ENCODE data around the gene MAX.

The MAX gene

GRCh38 chr14:65072937-65073336, 29.4 kb downstream of the MAX start:
- Histone ChIP-seq H3K4me3 (ENCODE audit: extremely low read depth, insufficient read depth, low read length, poor library complexity, severe bottlenecking) (no peak overlapping the region), H3K36me3 (ENCODE audit: control insufficient read depth, insufficient read depth, low read length) (peaks cover 60% of the 10 kb centered on the region), H3K4me1 (ENCODE audit: control insufficient read depth, insufficient read depth, low read length, poor library complexity, severe bottlenecking) (no peaks in the 10 kb centered on the region), H3K9me3 (ENCODE audit: control insufficient read depth, low read length) (no peaks in the 10 kb centered on the region), H3K27ac (ENCODE audit: low read depth, low read length, severe bottlenecking) (no peak overlapping the region)
- WGBS, 2 experiments (ENCODE audit: insufficient coverage in 2 of 2), result no CpG with 5 or more reads among the region's 1 CpG

- no peaks in the 10 kb centered on the region for H3K9me3 ChIP-seq (ENCODE audit: control insufficient read depth, low read length)
- 94 to 97% methylated on average over 3 to 4 of the region's 6 CpGs for WGBS, 2 experiments (ENCODE audit: insufficient coverage in 2 of 2)
- H3K36me3 ChIP-seq (ENCODE audit: control insufficient read depth, insufficient read depth, low read length), result peaks cover 57% of the 10 kb centered on the region
Observed at GRCh38 chr14:65072256-65072655, 30.1 kb downstream of the MAX start.

GRCh38 chr14:65071544-65071943, 30.8 kb downstream of the MAX start:
- WGBS, 2 experiments (ENCODE audit: insufficient coverage in 2 of 2), result 94% methylated on average over 2 of the region's 3 CpGs; no CpG with 5 or more reads in 1 of the 2 experiments
- H3K27ac ChIP-seq (ENCODE audit: low read depth, low read length, severe bottlenecking), result no peak overlapping the region
- H3K9me3 ChIP-seq (ENCODE audit: control insufficient read depth, low read length), result no peaks in the 10 kb centered on the region
- peaks cover 50% of the 10 kb centered on the region for H3K36me3 ChIP-seq (ENCODE audit: control insufficient read depth, insufficient read depth, low read length)
- H3K4me1 ChIP-seq (ENCODE audit: control insufficient read depth, insufficient read depth, low read length, poor library complexity, severe bottlenecking), result no peaks in the 10 kb centered on the region
- H3K4me3 ChIP-seq (ENCODE audit: extremely low read depth, insufficient read depth, low read length, poor library complexity, severe bottlenecking), result no peak overlapping the region

More at GRCh38 chr14:65072256-65072655, 30.1 kb downstream of the MAX start:
- Histone ChIP-seq H3K27ac (ENCODE audit: low read depth, low read length, severe bottlenecking) (no peak overlapping the region), H3K4me1 (ENCODE audit: control insufficient read depth, insufficient read depth, low read length, poor library complexity, severe bottlenecking) (no peaks in the 10 kb centered on the region), H3K4me3 (ENCODE audit: extremely low read depth, insufficient read depth, low read length, poor library complexity, severe bottlenecking) (no peak overlapping the region)

- Histone ChIP-seq H3K4me3 (ENCODE audit: extremely low read depth, insufficient read depth, low read length, poor library complexity, severe bottlenecking) (no peak overlapping the region), H3K27ac (ENCODE audit: low read depth, low read length, severe bottlenecking) (no peak overlapping the region), H3K9me3 (ENCODE audit: control insufficient read depth, low read length) (no peaks in the 10 kb centered on the region), H3K4me1 (ENCODE audit: control insufficient read depth, insufficient read depth, low read length, poor library complexity, severe bottlenecking) (no peaks in the 10 kb centered on the region), H3K36me3 (ENCODE audit: control insufficient read depth, insufficient read depth, low read length) (peaks cover 43% of the 10 kb centered on the region)
- 87 to 96% methylated on average over 8 to 10 of the region's 12 CpGs for WGBS, 2 experiments (ENCODE audit: insufficient coverage in 2 of 2)
Observed at GRCh38 chr14:65070471-65070976, 31.8 kb downstream of the MAX start.

GRCh38 chr14:65069874-65070413, 32.4 kb downstream of the MAX start:
- Histone ChIP-seq H3K36me3 (ENCODE audit: control insufficient read depth, insufficient read depth, low read length) (peaks cover 43% of the 10 kb centered on the region), H3K9me3 (ENCODE audit: control insufficient read depth, low read length) (no peaks in the 10 kb centered on the region), H3K27ac (ENCODE audit: low read depth, low read length, severe bottlenecking) (no peak overlapping the region), H3K4me3 (ENCODE audit: extremely low read depth, insufficient read depth, low read length, poor library complexity, severe bottlenecking) (no peak overlapping the region), H3K4me1 (ENCODE audit: control insufficient read depth, insufficient read depth, low read length, poor library complexity, severe bottlenecking) (no peaks in the 10 kb centered on the region)
- 93 to 98% methylated on average over 3 to 5 of the region's 5 CpGs for WGBS, 2 experiments (ENCODE audit: insufficient coverage in 2 of 2)

- Histone ChIP-seq H3K4me3 (ENCODE audit: extremely low read depth, insufficient read depth, low read length, poor library complexity, severe bottlenecking) (no peak overlapping the region), H3K36me3 (ENCODE audit: control insufficient read depth, insufficient read depth, low read length) (peaks cover 65% of the 10 kb centered on the region), H3K9me3 (ENCODE audit: control insufficient read depth, low read length) (no peaks in the 10 kb centered on the region), H3K4me1 (ENCODE audit: control insufficient read depth, insufficient read depth, low read length, poor library complexity, severe bottlenecking) (no peaks in the 10 kb centered on the region), H3K27ac (ENCODE audit: low read depth, low read length, severe bottlenecking) (no peak overlapping the region)
- WGBS, 2 experiments (ENCODE audit: insufficient coverage in 2 of 2), result 98% methylated on average over 6 to 7 of the region's 7 CpGs
Observed at GRCh38 chr14:65065719-65066118, 36.6 kb downstream of the MAX start.

- Histone ChIP-seq H3K4me1 (ENCODE audit: control insufficient read depth, insufficient read depth, low read length, poor library complexity, severe bottlenecking) (no peaks in the 10 kb centered on the region), H3K27ac (ENCODE audit: low read depth, low read length, severe bottlenecking) (no peak overlapping the region), H3K36me3 (ENCODE audit: control insufficient read depth, insufficient read depth, low read length) (peaks cover 64% of the 10 kb centered on the region), H3K4me3 (ENCODE audit: extremely low read depth, insufficient read depth, low read length, poor library complexity, severe bottlenecking) (no peak overlapping the region), H3K9me3 (ENCODE audit: control insufficient read depth, low read length) (no peaks in the 10 kb centered on the region)
- 97 to 98% methylated on average over 12 to 14 of the region's 16 CpGs for WGBS, 2 experiments (ENCODE audit: insufficient coverage in 2 of 2)
Observed at GRCh38 chr14:65062096-65063075, 39.9 kb downstream of the MAX start.

- H3K4me3 ChIP-seq (ENCODE audit: extremely low read depth, insufficient read depth, low read length, poor library complexity, severe bottlenecking), result no peak overlapping the region
- H3K4me1 ChIP-seq (ENCODE audit: control insufficient read depth, insufficient read depth, low read length, poor library complexity, severe bottlenecking), result no peaks in the 10 kb centered on the region
- H3K9me3 ChIP-seq (ENCODE audit: control insufficient read depth, low read length), result no peaks in the 10 kb centered on the region
- H3K27ac ChIP-seq (ENCODE audit: low read depth, low read length, severe bottlenecking), result no peak overlapping the region
- H3K36me3 ChIP-seq (ENCODE audit: control insufficient read depth, insufficient read depth, low read length), result peaks cover 49% of the 10 kb centered on the region
Observed at GRCh38 chr14:65057695-65058094, 44.6 kb downstream of the MAX start.

GRCh38 chr14:65054471-65055085, 47.7 kb downstream of the MAX start:
- peaks cover 27% of the 10 kb centered on the region for H3K36me3 ChIP-seq (ENCODE audit: control insufficient read depth, insufficient read depth, low read length)
- no peak overlapping the region for H3K4me3 ChIP-seq (ENCODE audit: extremely low read depth, insufficient read depth, low read length, poor library complexity, severe bottlenecking)
- H3K4me1 ChIP-seq (ENCODE audit: control insufficient read depth, insufficient read depth, low read length, poor library complexity, severe bottlenecking), result no peaks in the 10 kb centered on the region
- no peaks in the 10 kb centered on the region for H3K9me3 ChIP-seq (ENCODE audit: control insufficient read depth, low read length)
- no peak overlapping the region for H3K27ac ChIP-seq (ENCODE audit: low read depth, low read length, severe bottlenecking)
- 94 to 97% methylated on average over 19 to 21 of the region's 23 CpGs for WGBS, 2 experiments (ENCODE audit: insufficient coverage in 2 of 2)

- no peaks in the 10 kb centered on the region for H3K4me1 ChIP-seq (ENCODE audit: control insufficient read depth, insufficient read depth, low read length, poor library complexity, severe bottlenecking)
Observed at GRCh38 chr14:65053466-65053865, 48.9 kb downstream of the MAX start.

More at GRCh38 chr14:65053466-65053865, 48.9 kb downstream of the MAX start:
- H3K36me3 ChIP-seq (ENCODE audit: control insufficient read depth, insufficient read depth, low read length), result peaks cover 22% of the 10 kb centered on the region
- no peaks in the 10 kb centered on the region for H3K9me3 ChIP-seq (ENCODE audit: control insufficient read depth, low read length)
- 100% methylated on average over 1 of the region's 3 CpGs; no CpG with 5 or more reads in 1 of the 2 experiments for WGBS, 2 experiments (ENCODE audit: insufficient coverage in 2 of 2)
- H3K4me3 ChIP-seq (ENCODE audit: extremely low read depth, insufficient read depth, low read length, poor library complexity, severe bottlenecking), result no peak overlapping the region
- no peak overlapping the region for H3K27ac ChIP-seq (ENCODE audit: low read depth, low read length, severe bottlenecking)
